CD4-positive, alpha-beta T cell treated with Interleukin-2 at 100 ng/mL for 4 hours (primary cell): ENCODE data around the gene SLX4.

Source experiments
- DNase-seq: peaks from one replicate; pipeline ENCODE4 v3.0.0-alpha.2; 2020; ENCODE audit warnings: low spot score

Gene SLX4

GRCh38 chr16:3549906-3550305, 61.5 kb downstream of the SLX4 start:
- no peak for DNase-seq

GRCh38 chr16:3548859-3549258, 62.5 kb downstream of the SLX4 start:
- DNase-seq: no peak

- DNase-seq: no peak
Observed at GRCh38 chr16:3548445-3548844, 63.0 kb downstream of the SLX4 start.

- no peak for DNase-seq
Observed at GRCh38 chr16:3546986-3547682, 64.3 kb downstream of the SLX4 start.

GRCh38 chr16:3542601-3543373, 68.6 kb downstream of the SLX4 start:
- DNase-seq: no peak

GRCh38 chr16:3541527-3542155, 69.8 kb downstream of the SLX4 start:
- DNase-seq: no peak

- no peak for DNase-seq
Observed at GRCh38 chr16:3538222-3538621, 73.2 kb downstream of the SLX4 start.

GRCh38 chr16:3536851-3537250, 74.6 kb downstream of the SLX4 start:
- DNase-seq: no peak

- no peak for DNase-seq
Observed at GRCh38 chr16:3536271-3536731, 75.1 kb downstream of the SLX4 start.

- DNase-seq: no peak
Observed at GRCh38 chr16:3534126-3534525, 77.3 kb downstream of the SLX4 start.

- no peak for DNase-seq
Observed at GRCh38 chr16:3532741-3533140, 78.7 kb downstream of the SLX4 start.
